Measurements from ENCODE around the gene PCSK5.

DNA sequence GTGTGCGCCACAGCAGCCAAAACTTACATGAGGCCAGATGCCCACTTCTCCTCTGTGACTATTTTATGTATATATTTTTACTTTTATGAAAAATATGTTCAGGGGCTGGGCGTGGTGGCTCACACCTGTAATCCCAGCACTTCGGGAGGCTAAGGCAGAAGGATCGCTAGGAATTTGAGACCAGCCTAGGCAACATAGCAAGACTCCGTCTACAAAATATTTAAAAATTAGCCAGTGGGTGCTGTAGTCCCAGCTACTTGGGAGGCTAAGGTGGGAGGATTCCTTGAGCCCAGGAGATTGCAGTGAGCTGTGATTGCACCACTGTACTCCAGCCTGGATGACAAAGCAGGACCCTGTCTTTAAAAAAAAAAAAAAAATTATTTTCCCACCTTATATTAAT, 420.5 kb downstream of the PCSK5 start:
- TF ChIP-seq CTCF (IDR thresholded peaks at IDR 0.05; ENCODE audit: poor library complexity): no peak
- TF ChIP-seq EZH2 (IDR thresholded peaks at IDR 0.05; ENCODE audit: borderline replicate concordance): no peak
